Measurements from ENCODE around the gene AADAC.
"Not testable (repeated sequence)": the region's sequence is repeated elsewhere in the genome, so short reads cannot be mapped to it uniquely, and the experiment has no call there.

The AADAC gene, protein sequence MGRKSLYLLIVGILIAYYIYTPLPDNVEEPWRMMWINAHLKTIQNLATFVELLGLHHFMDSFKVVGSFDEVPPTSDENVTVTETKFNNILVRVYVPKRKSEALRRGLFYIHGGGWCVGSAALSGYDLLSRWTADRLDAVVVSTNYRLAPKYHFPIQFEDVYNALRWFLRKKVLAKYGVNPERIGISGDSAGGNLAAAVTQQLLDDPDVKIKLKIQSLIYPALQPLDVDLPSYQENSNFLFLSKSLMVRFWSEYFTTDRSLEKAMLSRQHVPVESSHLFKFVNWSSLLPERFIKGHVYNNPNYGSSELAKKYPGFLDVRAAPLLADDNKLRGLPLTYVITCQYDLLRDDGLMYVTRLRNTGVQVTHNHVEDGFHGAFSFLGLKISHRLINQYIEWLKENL

DNA sequence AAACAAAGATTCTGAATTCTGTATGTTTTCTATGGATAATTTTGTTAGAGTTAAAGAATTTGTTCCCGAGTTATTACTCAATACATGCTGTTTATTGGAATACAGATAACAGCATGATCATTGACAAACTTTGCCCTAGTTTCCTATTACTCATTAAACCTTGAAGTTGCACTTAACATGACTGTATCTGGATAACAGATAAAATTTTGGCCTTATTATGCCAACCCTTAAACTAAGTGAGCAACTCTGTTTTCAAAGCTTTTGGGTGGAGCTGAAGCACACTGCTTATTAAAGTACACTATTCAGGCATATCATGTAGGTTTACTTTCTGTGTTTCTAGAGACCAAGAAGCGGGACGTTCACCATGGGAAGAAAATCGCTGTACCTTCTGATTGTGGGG, at the start of gene AADAC:
Gene AADAC, plus strand, starts transcription at position 318 of the 400 bp plus-strand sequence. Its CDS starts 47 bp downstream, at position 365.
- DNase-seq (ENCODE audit: low read depth), result no peak

DNA sequence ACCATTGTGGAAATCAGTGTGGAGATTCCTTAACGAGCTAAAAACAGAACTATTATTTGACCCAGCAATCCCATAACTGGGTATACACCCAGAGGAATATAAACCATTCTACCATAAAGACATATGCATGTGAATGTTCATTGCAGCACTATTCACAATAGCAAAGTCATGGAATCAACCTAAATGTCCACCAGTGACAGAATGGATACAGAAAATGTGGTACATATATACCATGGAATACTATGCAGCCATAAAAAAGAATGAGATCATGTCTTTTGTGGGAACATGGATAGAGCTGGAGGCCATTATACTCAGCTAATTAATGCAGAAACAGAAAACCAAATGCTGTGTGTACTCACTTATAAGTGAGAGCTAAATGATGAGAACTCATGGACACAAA, 49.2 kb upstream of the AADAC start:
- DNase-seq (ENCODE audit: low read depth), result not testable (repeated sequence)

DNA sequence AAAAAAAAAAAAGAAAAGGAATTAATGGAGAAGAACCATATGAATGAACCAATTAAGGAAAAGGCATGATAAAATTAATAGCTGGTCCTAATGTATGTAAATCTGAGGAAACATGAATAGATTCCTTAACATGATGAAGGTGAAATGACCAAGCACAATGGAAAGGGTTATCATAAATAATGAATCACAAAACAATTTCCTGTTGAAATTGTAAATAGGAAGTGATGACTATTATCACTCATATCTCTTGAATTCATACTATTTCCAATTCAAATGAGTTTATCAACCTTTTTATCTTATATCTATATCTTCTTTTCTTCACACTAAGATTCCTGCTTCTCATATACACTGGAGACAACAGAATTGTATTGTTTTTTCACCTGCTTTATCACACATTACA, 48.2 kb upstream of the AADAC start:
- DNase-seq (ENCODE audit: low read depth), result no peak

DNA sequence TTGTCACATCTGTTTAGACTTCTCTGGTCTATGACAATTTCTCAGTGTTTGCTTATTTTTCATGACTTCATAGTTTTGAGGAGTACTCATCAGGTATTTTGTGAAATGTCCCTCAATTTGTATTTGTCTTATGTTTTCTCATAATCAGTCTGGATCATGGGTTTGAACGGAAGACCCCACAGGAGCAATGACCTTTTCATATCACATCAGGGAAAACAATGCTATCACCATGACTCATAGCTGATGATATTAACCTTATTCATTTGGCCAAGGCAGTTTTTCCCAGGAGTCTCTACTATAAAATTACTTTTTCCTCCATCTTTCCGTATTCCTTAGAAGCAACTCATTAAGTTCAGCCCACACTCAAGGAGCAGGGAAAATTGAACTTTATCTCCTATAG, 47.5 kb upstream of the AADAC start:
- DNase-seq (ENCODE audit: low read depth), result no peak

DNA sequence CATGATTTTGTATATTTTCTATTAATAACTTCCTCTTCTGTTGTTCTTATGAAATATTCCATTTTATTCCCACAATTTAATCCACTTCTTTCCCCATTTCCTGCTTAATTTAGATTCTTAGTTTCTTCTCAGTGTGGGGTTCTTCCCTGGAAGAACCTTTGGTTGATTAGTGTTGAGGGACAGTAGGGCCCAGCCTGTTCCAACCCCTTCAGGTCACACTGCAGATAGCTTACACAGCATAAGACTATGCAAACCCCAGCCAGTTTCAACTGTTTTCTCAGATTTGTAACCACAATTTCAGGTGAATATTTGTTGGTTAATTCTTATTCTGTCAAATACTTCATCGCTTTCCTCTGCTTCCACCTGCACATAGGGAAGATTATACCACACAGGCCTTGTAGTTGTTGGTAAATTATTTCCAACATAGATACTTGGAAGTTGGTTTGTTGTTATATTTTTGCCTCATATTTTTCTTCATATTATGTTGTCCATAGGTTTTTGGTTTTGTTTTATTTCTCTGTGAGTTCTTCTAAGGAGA, 45.5 kb upstream of the AADAC start:
- DNase-seq (ENCODE audit: low read depth), result no peak

DNA sequence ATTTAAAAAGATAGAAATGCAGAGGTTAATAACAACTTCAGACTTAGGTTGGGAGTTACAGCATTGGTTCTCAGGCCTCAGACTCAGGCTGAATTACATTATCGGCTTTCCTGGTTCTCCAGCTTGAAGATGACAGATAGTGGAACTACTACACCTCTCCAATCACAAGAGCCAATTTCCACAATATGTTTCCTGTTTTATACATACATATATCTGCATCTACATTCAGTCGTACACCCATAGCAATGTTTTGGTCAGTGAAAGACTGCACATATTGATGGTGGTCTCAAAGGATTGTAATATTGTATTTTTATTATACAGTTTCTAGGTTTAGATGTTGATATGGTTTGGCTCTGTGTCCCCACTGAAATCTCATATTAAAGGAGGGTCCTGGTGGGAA, 44.7 kb upstream of the AADAC start:
- DNase-seq (ENCODE audit: low read depth), result no peak

DNA sequence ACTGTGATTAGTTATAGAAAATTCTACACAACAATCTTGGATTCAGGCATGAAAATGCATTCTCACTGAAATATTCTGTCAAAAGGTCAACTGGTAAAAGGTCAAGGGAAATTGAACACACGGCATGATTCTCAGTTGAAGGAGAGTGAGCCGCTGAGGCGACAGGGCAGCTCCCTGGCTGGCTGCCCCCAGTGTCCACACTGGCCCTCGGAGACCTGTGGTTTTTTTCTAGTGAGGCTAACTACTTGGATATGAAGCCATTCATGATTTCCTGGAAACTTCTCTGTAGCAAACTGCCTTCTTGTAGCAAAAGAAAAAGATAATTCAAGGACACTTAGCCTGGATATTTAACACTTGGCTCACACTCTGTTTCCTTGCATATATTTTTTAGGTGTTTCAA, 43.0 kb upstream of the AADAC start:
- no peak for DNase-seq (ENCODE audit: low read depth)

DNA sequence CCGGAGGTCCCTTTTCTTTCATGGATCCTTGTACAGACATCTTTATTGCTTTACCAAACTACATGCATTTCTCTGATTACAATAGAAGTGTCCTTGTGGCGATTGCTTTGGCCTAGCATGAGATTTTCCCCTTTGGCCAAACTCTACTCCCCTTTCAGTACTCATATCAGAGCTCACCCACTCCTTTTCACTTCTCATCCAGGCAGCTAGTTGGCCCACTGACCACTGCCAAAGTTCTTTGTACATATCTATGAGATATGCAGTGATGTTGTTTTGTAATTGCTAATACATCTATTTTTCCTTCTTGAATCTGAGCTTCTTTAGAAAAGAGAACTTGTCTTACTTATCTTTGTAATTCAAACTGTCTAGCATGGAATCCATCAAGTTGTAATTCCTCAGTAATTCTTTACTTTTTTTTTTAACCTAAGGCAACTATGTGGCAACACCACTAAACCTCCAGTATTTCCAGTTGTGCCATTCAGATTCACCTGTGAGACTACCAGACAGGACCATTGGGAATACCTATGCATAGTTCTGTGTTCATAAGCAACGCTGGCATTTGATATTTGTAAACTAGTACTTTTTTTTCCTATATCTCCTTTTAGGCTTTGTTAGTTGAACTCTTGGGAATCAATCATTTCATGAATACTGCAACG, 41.0 kb upstream of the AADAC start:
- no peak for DNase-seq (ENCODE audit: low read depth)

DNA sequence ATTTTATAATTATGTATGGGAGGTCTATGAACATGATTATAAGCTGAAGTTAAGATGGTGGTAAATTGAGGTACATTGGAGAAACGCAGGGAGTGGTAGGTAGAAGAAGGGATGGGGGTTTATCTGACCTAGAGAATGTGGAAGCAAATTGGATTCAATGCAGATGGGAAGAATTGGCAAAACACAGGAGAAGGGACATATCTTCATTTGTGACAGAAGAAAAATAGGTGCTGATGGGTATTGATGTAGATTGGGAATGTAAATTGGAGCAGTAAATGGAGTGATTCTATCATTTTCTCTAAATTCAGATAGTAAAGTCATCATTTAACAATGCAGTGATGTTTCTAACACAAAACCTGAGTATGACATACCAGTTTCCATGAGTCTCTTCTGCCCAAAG, 39.7 kb upstream of the AADAC start:
- DNase-seq (ENCODE audit: low read depth), result no peak

DNA sequence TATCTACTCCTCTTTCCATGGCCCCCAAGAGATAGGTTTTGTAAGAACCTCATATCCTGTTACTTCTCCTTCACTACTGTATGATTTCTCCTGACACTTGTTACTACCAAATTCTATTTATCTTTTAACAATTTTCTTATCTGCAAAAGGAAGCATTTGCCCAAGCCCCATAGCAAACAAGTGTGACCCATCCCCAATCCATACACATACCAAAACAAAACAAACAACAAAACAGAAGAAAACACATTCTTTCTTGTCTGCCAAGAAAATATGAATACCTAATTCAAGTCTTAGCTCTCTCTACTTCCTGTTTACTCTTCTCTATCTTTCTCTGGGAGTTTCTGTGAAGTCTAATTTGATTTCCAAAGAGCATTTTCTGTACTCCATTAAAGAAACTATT, 39.0 kb upstream of the AADAC start:
- DNase-seq (ENCODE audit: low read depth), result no peak

DNA sequence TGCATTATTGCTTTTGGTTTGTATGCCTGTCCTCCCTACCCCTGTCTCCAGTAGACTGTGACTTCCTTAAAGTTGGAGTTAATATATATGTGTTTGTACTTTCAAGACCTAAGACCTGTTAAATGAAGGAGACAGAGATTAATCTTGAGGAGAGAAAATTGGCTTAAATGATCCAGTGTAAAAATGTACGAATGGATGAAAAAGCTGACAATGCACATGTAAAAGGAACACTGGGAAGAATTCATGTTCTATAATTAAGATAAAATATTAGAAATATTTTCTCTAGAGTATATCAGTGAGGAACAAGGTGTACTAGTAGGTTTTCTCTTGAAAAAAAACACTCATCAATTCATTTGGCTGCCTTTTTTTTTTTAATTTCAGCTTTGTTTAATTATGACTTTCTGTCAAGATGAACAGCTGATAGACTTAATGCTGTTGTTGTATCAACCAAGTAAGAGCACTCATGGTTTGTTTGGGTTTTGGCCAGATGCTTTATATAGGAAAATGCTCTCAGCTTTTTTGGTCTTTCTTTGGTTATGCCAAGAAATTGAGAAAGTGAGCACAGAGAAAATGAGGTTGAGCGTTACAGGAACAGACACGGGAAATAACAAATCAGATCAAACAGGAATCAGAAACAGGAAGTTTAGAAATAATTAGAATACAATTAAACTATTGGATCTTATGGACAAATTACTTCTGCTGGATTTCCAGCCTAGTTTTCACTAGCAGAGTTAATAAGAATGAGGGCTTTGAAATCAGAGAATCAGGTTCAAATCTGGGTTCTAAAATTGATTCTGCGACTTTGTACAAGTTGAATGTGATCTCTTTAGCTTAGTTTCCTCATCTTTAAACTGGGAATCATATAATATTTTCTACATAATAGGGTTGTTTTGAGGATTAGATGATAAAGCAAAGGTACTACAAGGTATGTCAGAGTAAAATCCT, 38.3 kb upstream of the AADAC start:
- DNase-seq (ENCODE audit: low read depth), result no peak

DNA sequence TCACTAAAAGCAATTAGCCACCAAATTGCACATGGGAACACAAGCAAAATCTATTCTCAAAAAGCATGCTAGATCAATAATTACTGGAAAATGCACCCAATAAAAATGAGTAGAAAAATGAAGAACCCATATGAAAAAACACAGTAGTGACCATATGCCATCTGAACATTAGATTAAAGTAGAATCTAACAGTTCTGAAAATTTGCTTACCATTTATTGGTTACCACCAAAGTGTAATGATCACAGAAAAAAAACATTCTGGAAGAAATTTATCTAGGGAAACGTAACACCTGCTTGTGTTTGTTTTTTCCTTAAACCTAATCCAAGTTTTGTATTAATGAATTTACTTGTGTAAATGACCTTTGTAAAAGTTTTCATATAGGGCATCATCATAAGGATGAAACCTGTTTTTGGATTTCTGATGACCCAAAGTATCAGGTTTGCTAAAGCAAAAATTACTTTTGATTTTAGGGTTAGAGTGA, 37.6 kb upstream of the AADAC start:
- DNase-seq (ENCODE audit: low read depth), result no peak

DNA sequence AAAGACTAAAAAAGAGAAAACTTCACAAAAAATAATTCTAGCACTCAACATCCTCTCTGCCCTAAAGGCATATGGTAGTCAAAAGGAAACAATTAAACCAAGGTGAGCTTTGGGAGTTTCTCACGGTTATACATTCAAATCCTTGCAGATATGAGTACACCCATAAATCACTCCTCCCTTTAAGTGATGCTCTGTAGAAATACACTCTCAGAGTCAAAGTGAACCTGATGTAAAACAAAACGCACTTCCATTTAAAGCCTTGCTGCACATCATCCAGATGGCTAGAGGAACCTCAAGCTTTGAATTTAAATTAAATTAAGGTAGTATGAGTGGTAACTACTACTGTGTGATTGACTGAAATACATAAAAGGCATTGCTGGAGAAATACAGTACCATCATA, 36.0 kb upstream of the AADAC start:
- no peak for DNase-seq (ENCODE audit: low read depth)

DNA sequence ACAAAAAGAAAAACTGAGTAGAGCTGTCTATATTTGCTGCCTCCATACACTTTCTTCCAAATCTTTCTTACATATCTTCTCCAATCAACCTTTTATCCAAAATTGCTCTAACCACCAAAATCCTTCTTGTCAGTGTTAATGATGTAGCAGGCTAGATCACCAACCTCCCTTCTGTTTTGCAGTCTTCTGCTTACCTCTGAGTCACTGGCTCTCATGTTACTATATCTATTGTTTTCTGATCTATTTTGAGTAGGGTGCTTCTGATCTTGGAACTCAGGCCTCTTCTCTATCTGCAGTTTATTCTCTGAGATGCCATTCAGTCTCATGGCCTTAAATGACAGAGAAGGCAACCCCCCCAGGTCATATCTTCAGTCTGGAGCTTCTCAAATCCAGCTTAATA, 26.3 kb upstream of the AADAC start:
- DNase-seq (ENCODE audit: low read depth), result no peak

DNA sequence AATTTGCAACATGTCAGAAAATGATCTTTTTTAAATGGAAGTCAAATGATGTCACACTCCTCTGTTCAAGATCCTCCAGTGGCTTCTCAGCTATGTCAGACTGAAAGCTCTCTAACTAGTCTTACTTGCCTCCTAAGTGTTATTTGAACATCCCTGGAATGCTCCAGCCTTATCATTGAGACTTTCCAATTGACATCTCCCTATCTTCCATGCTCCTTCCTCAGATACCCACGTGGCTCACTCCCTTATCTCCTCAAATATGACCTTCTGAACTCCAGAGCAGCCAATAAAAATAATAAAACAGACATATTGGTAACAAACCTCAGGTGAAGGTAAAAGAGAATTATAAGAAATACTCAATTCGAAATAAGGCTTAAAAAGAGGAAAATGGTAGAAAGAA, 25.5 kb upstream of the AADAC start:
- DNase-seq (ENCODE audit: low read depth), result no peak

DNA sequence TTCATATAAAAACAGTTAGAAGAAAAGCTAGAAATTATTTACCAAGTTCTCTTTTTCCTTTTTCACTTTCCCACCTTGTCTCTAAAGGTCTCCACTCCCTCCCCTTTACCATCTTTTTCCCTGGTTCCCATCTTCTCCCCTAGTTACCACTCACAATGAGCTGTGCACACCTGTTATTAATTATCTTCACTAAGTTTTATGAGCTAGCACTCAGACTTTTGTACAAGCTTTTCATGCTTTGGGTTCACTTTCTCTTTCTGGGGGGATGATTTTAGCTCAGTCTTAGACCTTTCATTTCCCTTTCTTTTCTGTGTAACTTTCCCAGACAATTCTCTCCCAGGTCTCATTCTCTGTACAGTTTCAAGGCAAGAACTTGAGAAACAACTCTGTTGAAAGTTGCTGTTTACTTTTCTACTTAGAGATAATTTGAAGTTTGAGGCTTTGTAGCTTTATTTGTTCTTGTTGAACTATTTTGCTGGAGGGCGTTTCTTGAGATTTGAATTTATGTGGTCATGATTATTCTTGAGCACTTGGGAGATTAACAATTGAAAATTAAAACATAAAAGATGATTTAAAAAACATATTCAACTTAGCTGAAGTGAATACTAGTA, 24.0 kb upstream of the AADAC start:
- no peak for DNase-seq (ENCODE audit: low read depth)

DNA sequence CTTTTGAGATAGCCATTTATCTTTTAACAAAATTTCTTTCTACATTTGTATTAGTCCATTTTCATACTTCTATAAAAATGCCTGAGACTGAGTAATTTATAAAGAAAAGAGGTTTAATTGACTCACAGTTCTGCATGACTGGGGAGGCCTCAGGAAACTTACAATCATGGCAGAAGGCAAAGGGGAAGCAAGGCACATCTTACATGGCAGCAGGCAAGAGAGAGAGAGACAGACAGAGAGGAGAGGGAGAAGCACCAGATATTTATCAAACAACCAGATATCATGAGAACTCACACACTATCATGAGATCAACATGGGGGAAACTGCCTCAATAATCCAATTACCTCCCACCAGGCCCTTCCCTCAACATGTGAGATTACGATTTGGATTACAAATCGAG, 23.2 kb upstream of the AADAC start:
- DNase-seq (ENCODE audit: low read depth), result not testable (repeated sequence)

DNA sequence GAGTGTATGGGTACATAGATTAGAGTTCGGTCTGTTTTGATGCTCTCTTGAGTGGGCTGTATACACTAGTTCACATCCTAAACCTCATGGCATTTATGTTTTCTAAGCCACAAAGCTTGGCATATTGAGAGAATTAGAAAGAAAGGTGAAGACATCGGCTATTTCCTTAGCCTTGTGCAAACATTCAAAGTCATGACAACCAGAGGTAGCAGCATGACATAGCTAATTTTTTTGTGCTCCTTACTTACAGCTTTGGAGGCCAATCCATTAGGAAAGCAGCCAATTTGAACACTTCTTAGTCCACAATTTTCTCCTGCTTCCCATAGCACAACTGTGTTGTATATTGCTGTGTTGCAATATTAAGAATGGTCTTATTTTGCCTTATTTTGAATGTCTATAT, 21.5 kb upstream of the AADAC start:
- no peak for DNase-seq (ENCODE audit: low read depth)

DNA sequence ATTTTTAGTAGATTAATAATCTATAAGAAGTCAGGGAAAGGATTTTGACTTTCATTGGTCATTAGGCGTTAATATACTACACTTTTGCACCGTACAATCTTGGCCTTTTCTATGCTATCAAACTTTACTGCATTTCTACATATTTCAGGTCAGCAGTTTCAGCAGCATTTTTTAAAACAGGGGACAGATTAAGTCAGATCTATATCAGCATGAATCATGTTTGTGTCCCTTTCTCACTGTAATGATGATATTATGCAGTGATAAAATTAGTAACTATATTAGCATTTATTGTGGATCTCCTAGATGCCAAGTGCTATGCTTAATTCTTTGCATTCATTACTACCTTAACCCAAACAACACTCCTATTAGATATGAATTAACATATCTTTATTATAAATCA, 20.3 kb upstream of the AADAC start:
- no peak for DNase-seq (ENCODE audit: low read depth)

DNA sequence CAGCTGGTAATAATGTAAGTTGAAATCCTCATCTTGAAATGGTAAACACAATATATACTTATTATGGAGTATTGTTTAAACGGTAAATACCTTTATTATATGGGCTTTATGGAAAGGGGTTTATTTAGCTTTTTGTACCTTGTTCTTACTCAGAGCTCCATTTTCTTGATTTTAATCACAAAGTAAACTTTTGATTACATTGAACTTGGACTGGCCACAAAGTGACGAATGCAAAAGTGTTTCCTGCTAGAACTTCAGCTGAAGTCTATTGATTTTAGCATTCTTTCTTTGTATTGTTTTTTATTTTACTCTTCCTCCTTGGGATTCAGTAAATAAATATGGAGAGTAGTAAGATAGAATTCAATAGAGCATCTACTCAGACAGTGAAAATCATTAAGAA, 19.8 kb upstream of the AADAC start:
- no peak for DNase-seq (ENCODE audit: low read depth)

DNA sequence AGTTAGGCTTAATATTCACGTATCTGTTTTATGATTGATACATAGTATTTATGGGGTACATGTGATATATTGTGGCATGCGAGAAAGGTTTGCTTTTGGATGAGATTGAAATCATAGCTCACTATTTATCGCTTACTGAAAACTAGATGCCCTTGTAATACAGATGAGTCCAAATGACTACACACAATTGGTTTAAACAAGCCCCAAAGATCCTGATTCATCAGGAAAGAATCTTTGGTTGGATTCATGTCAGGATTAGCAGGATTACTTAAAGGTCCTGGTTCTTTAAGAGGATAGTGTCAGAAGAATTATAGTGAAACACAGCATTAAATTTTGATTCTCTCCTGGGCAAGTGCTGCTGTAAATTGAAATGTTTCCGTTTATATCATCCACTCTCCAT, 18.6 kb upstream of the AADAC start:
- peak; percentile 36 for DNase-seq (ENCODE audit: low read depth)
